HG03039 (cell line): ENCODE measurements around the gene SYT3.

Experiments
- ATAC-seq: cut with Tn5 transposase; IDR thresholded peaks from one replicate; pipeline ENCODE4 v1.9.1; 2021; ENCODE audit warnings: mild to moderate bottlenecking, moderate library complexity; ENCODE audit not compliant: unreplicated experiment

SYT3 gene

GRCh38 chr19:50661766-50662650, 22.3 kb upstream of the SYT3 start:
- no peak for ATAC-seq

- no peak for ATAC-seq
Measured at GRCh38 chr19:50661023-50661422, 21.3 kb upstream of the SYT3 start.

GRCh38 chr19:50660088-50660366, 20.3 kb upstream of the SYT3 start:
- ATAC-seq: no peak

GRCh38 chr19:50659318-50660087, 19.8 kb upstream of the SYT3 start:
- no peak for ATAC-seq

GRCh38 chr19:50658441-50659317, 19.0 kb upstream of the SYT3 start:
- ATAC-seq: no peak

GRCh38 chr19:50657712-50658440, 18.2 kb upstream of the SYT3 start:
- no peak for ATAC-seq

- ATAC-seq: no peak
Measured at GRCh38 chr19:50657222-50657669, 17.6 kb upstream of the SYT3 start.

- no peak for ATAC-seq
Measured at GRCh38 chr19:50654882-50655281, 15.2 kb upstream of the SYT3 start.

GRCh38 chr19:50652722-50653121, 13.0 kb upstream of the SYT3 start:
- no peak for ATAC-seq

GRCh38 chr19:50651174-50651573, 11.5 kb upstream of the SYT3 start:
- ATAC-seq: no peak

GRCh38 chr19:50649433-50650391, 10.0 kb upstream of the SYT3 start, which contains the start of gene C19orf81:
TSS of gene C19orf81 (plus strand) at chr19:50649445. CDS start at chr19:50649445, 0 bp downstream.
- ATAC-seq: no peak

- no peak for ATAC-seq
Measured at GRCh38 chr19:50648659-50649058, 9.0 kb upstream of the SYT3 start.

GRCh38 chr19:50647879-50648615, 8.4 kb upstream of the SYT3 start:
- no peak for ATAC-seq

GRCh38 chr19:50646074-50646807, 6.6 kb upstream of the SYT3 start:
- no peak for ATAC-seq

GRCh38 chr19:50645107-50645506, 5.4 kb upstream of the SYT3 start:
- no peak for ATAC-seq

GRCh38 chr19:50644315-50644915, 4.7 kb upstream of the SYT3 start:
- ATAC-seq: no peak

GRCh38 chr19:50640368-50640767, 687 bp upstream of the SYT3 start:
- no peak for ATAC-seq

- no peak for ATAC-seq
Measured at GRCh38 chr19:50638600-50638999, 1.1 kb downstream of the SYT3 start.
